GM21737 (cell line): ENCODE data around the gene GMNC.
A peak's percentile ranks its signal among the peaks of the same experiment; 100 is the strongest.
"Not testable (repeated sequence)": the region's sequence is repeated elsewhere in the genome, so short reads cannot be mapped to it uniquely, and the experiment has no call there.

Experiments
- ATAC-seq: cut with Tn5 transposase; IDR thresholded peaks from one replicate; pipeline ENCODE4 v1.9.1; 2021; ENCODE audit warnings: mild to moderate bottlenecking, moderate library complexity; ENCODE audit not compliant: unreplicated experiment

The GMNC gene, protein sequence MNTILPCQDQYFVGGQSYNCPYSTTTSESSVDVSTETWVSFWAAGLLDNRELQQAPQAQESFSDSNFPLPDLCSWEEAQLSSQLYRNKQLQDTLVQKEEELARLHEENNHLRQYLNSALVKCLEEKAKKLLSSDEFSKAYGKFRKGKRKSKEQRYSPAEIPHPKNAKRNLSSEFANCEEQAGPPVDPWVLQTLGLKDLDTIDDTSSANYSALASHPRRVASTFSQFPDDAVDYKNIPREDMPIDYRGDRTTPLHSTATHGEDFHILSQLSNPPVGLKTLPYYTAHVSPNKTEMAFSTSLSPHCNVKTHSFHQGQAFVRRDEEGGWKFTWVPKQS

DNA sequence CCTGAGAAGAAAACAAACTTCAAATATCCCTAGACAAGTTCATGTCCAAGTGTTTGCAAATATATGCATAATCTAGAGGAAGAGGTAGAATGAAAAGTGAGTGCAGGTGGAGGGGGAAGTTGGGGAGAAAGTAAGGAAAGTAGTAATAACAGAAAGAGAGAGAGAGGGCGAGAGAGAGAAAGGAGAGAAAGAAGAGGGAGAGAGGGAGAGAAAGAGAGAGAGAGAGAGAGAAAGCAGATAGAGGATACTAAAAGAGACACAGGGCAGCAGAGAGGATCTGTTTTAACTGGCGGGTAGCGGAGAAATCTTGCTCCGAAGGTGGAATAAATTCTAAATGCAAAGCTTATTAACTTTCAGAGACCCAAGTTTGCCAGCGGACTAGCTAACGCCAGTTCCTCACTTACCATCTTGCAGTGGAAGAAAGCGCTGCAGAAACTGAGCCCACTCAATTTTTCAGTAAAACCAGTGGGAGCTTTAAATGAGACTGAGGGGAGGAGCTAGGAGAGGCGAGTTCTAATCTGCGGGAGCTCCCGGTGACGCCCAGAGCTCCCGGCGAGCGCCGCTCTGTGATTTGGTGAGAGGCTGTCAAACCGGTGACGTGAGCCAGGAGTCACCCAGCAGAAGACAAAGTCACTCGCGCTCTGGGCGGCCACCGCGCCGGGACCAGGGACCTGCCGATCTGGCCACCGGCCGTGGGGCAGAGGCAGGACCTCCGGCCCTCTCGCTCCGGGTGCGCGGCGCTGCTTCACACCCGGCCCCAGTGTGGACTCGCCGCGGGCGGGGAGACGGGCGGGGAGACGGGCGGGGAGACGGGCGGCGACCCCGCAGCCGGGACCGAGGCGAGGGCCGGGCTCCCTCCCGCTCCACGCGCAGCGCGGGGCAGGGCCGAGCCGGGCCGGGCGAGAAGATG, at the start of gene GMNC:
Gene GMNC, minus strand, starts transcription at position 486 of the 910 bp plus-strand sequence. Its CDS starts 79 bp downstream, at position 407.
- ATAC-seq, result peak; percentile 84

DNA sequence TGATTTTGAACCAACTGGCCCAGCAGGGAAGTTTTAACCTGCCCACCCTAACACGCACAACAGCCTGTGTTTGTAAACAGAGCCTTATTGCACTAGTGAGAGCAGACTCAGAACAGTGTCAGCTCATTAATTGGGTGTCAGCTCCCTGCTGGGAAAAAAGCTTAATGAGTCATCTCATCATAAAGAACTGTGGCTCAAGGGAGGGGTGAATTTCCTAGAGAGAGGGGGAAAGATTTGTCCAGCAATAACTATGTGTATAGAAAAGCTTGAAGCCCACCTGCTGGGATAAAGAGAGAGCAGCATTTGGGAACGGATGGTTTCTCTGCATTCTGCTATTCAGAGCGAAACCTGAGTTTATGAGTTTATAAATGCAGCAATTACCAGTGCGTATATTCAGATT, 48.9 kb upstream of the GMNC start:
- no peak for ATAC-seq

GRCh38 chr3:190909908-190910307, 47.4 kb upstream of the GMNC start:
- ATAC-seq, result no peak

DNA sequence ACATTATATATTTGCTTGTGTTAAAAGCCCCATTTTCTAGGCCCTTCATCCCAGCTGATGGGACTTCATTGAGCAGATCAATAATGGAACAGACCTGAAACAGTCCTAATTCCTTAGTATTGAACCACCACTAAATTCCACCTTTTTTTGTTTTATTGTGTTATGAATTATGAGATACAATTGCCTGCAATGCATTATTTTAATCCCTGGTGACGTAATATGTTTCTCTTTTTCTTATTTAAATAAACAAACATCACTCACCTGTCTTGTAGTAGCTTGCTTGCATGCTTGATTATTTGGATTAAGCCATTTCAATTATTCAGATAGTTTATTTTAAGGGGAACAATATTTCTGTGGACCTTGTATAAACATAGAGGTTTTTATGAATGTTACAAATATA, 40.7 kb upstream of the GMNC start:
- ATAC-seq, result no peak

DNA sequence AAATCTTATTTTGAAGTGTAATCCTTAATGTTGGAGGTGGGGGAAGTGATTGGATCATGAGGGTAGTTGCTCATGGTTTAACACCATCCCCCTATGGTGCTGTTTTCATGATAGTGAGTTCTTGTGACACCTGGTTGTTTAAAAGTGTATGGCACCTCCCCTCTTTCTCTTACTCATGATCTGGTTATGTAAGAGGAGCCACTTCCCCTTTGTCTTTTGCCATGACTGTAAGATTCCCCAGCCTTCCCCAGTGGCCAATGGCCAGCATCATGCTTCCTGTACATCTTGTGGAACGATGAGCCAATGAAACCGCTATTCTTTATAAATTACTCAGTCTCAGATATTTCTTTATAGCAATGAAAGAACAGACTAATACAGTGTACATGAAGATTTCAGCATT, 39.8 kb upstream of the GMNC start:
- no peak for ATAC-seq

DNA sequence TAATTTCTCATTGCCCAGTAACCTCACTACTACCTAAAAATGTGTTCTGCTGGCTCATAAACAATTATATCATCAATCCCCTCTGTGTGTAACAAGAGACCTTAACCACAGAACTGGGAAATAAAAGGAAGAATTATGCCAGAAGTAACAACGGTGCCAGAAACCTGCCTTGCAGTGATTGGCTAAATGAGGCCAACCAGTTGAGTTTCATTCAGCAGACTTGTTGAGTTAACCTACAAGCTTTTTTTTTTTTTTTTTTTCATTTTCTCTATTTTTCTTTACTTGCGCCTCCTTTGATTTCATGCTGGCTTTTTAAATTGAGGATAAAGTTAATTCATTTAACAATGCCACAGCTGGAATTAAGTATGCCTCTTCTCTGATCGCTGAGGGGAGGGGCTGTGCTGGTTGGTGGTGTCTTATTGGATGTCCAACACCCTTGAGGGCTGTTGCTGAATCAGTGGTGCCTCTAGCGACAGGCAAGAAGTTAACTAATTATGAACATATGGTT, 30.0 kb upstream of the GMNC start:
- no peak for ATAC-seq

- ATAC-seq, result no peak
These were observed 24.5 kb upstream of the GMNC start for GRCh38 chr3:190886945-190887344.

GRCh38 chr3:190883973-190884832, 21.7 kb upstream of the GMNC start:
- peak; percentile 73 for ATAC-seq

DNA sequence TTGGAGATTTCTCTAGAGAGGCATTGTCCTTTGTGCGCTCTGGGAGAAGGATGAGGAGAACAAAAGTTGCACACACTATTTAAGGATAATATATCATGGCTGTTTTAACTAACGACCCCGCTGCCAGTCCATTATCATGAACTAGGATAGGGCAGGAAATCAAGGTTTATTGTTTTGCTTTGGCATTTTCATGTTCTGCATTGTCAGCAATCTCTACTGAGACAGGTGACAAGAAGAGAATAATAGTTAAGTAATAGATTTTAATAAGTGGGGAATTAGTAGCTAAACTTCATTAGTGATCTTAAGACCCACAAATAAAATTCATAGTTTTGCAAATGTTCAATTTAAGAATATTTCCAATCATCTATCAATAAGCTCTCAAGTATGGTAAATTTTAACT, 20.6 kb upstream of the GMNC start:
- ATAC-seq, result no peak

- ATAC-seq, result no peak
These were observed 15.4 kb upstream of the GMNC start for GRCh38 chr3:190877925-190878324.

DNA sequence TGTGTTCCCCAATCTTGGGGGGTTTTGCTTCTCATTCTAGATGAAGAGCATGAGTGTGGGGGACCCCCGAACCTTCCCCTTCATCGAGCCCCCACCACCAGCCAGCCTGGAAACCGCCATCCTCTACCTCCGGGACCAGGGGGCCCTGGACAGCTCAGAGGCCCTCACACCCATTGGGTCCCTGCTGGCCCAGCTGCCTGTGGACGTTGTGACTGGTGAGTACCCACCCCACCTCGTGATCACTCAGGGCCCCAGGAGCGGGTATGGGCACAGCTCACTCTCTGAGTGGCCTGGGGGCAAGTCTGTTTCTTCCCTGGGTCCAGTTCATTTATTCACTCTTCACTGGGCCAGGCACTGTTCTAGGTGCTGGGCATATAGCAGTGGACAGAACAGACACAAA, 13.9 kb upstream of the GMNC start:
- ATAC-seq, result not testable (repeated sequence)

DNA sequence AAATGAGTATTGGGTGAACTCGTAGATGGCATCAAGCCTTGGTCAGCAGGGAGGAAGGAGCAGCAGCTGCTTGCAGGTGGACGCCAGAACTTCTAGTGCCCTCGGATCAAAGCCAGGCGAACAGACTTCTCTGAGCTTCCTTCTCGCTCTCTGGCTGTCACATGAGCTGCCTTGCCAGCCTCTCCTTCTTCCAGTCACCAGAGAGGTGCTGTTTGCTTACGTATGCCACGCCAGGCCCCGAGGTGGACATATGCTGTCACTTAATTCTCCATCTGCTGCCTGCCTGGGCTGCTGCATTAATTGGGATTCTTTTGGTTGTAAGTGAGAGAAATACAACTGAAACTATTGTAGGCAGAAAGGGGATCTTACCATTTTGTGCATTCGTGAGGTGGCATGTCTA, 12.6 kb upstream of the GMNC start:
- not testable (repeated sequence) for ATAC-seq

GRCh38 chr3:190870127-190870526, 7.6 kb upstream of the GMNC start:
- no peak for ATAC-seq

DNA sequence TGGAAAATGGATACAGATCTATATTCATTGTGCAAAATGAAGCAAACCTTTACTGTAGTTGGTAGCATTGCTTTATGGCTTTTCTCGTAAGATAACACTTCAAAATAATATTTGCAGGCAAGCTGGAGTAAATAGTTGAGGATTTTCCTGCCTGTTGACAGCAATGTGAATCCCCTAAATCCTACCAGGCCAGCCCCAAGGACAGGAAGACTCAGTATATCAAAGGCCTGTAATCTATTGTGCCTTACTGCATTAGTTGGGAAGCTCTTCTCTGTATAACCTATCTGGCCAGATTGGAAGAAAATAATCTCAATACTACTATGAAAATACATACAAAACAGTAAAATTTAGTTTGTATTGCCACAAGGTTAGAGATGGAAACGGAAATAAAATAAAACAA, 4.6 kb upstream of the GMNC start:
- ATAC-seq, result no peak

GRCh38 chr3:190865828-190866227, 3.3 kb upstream of the GMNC start:
- ATAC-seq, result no peak

GRCh38 chr3:190865419-190865818, 2.9 kb upstream of the GMNC start:
- ATAC-seq, result no peak

DNA sequence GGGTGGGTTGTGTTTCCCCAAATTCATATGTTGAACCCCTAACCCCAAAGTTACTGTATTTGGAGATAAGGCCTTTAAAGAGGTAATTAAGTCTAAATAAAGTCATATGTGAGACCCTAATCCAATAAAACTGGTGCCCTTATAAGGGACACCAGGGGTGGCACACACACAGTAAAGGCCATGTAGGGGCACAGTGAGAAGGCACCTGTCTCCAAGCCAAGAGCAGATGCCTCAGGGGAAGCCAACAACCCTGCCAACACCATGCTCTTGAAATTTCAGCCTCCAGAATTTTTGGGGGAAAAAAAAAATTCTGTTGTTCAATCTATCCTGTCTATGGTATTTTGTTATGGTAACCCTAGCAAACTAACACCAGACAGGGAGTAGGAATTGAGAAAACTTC, 1.5 kb upstream of the GMNC start:
- no peak for ATAC-seq

- ATAC-seq, result no peak
These were observed 598 bp upstream of the GMNC start for GRCh38 chr3:190863119-190863465.

DNA sequence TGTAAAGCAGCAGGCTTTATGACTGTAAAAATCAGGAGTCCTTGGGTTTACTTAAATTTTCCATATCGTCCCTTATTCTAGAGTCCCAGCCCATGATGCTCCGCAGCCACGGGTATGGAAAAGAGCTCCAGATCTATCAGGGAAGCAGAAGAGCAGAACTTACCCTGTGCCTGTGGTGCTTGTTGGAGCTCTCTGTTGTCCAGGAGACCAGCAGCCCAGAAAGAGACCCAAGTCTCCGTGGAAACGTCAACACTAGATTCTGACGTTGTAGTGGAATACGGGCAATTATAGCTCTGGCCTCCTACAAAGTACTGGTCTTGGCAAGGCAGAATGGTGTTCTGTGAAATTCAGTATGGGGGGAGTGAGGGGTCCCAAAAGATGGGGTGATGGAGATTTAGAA, 2.0 kb downstream of the GMNC start:
- no peak for ATAC-seq

- no peak for ATAC-seq
These were observed 7.3 kb downstream of the GMNC start for GRCh38 chr3:190855151-190855550.

DNA sequence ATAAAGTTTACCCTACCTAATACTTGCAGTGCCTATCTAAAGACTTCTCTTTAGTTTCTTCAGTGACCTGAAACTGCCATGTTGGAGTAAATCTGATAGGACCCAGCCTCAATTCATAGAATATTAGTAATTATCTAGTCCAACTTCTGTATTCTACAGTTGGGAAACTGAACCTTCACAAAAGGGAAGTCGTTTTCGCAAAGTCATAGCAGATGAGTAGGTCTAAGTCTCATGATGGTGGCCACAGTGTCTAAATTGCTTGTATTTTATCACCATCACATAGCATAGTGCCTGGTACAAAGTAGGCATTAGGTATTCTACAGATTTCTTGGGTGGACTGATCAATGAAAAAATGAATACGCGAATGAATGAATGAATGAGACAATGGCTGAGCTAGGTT, 8.4 kb downstream of the GMNC start:
- ATAC-seq, result no peak
